Heart right ventricle (tissue), 16 donors: ENCODE data around the gene PLSCR3. TPM values are rescaled to one million over a fixed set of nuclear protein-coding genes. Genes with fewer than 3 reads are reported as not detected.

Source experiments
- ATAC-seq, 8 donors: fragments of 200-7000 bp; cut with Tn5 transposase; one replicate each; pipeline ENCODE4 v1.9.1; 2020; ENCODE audit warnings: mild to moderate bottlenecking in 8 of 8, moderate library complexity in 8 of 8, moderate number of reproducible peaks in 1 of 8
- DNase-seq, 2 donors: peaks; one replicate each; pipeline ENCODE4 v3.0.0-alpha.2; 2020
- H3K27ac ChIP-seq, 10 donors: fragments of 200-600 bp; sonication (generic) in 2 of 10; one replicate each; pipeline versions ENCODE4 v1.5.0 to v1.8.0; 2020 to 2022; ENCODE audit warnings: mild to moderate bottlenecking in 3 of 10
- H3K27me3 ChIP-seq, 7 donors: fragments of 200-600 bp; one replicate each; pipeline ENCODE4 v1.8.0; 2021 to 2022; ENCODE audit warnings: mild to moderate bottlenecking in 2 of 7
- H3K36me3 ChIP-seq, 9 donors: fragments of 200-600 bp; sonication (generic) in 1 of 9; one replicate each; pipeline versions ENCODE4 v1.5.0 to v1.8.0; 2020 to 2022; ENCODE audit warnings: mild to moderate bottlenecking in 2 of 9
- H3K4me1 ChIP-seq, 9 donors: fragments of 200-600 bp; sonication (generic) in 1 of 9; one replicate each; pipeline versions ENCODE4 v1.5.0 to v1.8.0; 2020 to 2022; ENCODE audit warnings: mild to moderate bottlenecking in 4 of 9
- H3K4me3 ChIP-seq, 10 donors: fragments of 200-600 bp; sonication (generic) in 2 of 10; one replicate each; pipeline versions ENCODE4 v1.5.0 to v1.8.0; 2020 to 2022; ENCODE audit warnings: mild to moderate bottlenecking in 7 of 10, moderate library complexity in 2 of 10
- H3K9me3 ChIP-seq, 11 donors: fragments of 200-600 bp in 10 of 11; sonication (generic) in 2 of 11; one replicate each; pipeline versions ENCODE4 v1.5.0 to v1.8.0; 2013 to 2022; ENCODE audit warnings: mild to moderate bottlenecking in 2 of 11, control low read depth in 1 of 11, moderate library complexity in 1 of 11
- WGBS, 2 donors: extraction: QIAGEN DNeasy Blood & Tissue Kit; methylation state at CpG; one replicate each; pipeline ENCODE4 v1.1.7; 2013; ENCODE audit warnings: inconsistent platforms in 1 of 2; 5-methylcytosine and 5-hydroxymethylcytosine counted together
- intact Hi-C, 10 donors: fragments of 100-400 bp; cut with DNase I; formaldehyde crosslinking; loops; one replicate each; pipeline versions ENCODE4 v1.11.1 to v1.14.2; 2022
- long read RNA-seq, 3 donors: library from polyadenylated mRNA; unstranded; transcript quantifications; one replicate each; pipeline ENCODE4 v2.0.0, GENCODE V29; 2020 to 2021
- polyA plus RNA-seq, 2 donors: library from polyadenylated mRNA; stranded (reverse); fragments of 200-250 nt; gene quantifications; one replicate each; pipeline ENCODE4 v1.2.3, GENCODE V29; 2013
- total RNA-seq, 10 donors: library from RNA; stranded (reverse); fragmentation: NEBNext Ultra II Directional in 3 of 10; extraction: Animal tissue kit (Norgen Biotek cat#: 25700) in 3 of 10; gene quantifications; one replicate each; pipeline versions ENCODE4 v1.2.1 to v1.2.4, GENCODE V29; 2021 to 2023
- TF ChIP-seq, protein P1 (sequence below), 9 donors: fragments of 200-600 bp; sonication (generic) in 2 of 9; IDR thresholded peaks; one replicate each; pipeline versions ENCODE4 v1.5.0 to v1.8.0; 2021 to 2022; ENCODE audit warnings: antibody characterized with exemption in 9 of 9, mild to moderate bottlenecking in 5 of 9, moderate library complexity in 1 of 9
- donor health status: Arrhythmogenic right ventricular cardiomyopathy.
- donor health status: ischemic (EF 13 %, LVEDD 7.1; RV severe dilation, severe dysfunction).
- donor health status: healthy with polysubstance abuse.
- donor health status: DM: no; HTN: yes; CAD: no.
- donor health status: DM: no; HTN: no; CAD: no.
- donor health status: ischemic (EF 25% LVEDD 6.9; RV normal size, moderate dysfunction).
- donor health status: ischemic (EF 25% LVEDD 5.7; RV mildly dilated, moderate dysfunction).
- donor health status: healthy.
- donor health status: DM: yes; HTN: yes; CAD: no.
- donor health status: Ischemic cardiomyopathy.
- donor health status: ischemic (EF 35%, LVEDD 5.7; RV mildly dilated, moderate dysfunction).
- donor health status: nonischemic (EF 11% LVEDD 7.7; RV severe dilation, severe dysfunction).
- donor health status: DM: yes; HTN: yes; CAD: no.
- donor health status: PGD.
- donor health status: ischemic (EF 29% LVEDD 5.4; RV normal size, mild dysfunction).
- donor health status: nonischemic (EF 23%, LVEDD 6.1; RV moderate dilation, normal function).

PLSCR3 gene
- total RNA-seq (10 to 100 TPM; 14.4 to 28.7 (median 17.1) TPM), polyA plus RNA-seq (10 to 100 TPM; 23.3 to 32.9 TPM)
- long read RNA-seq, donor 1, transcript PLSCR3-202 (8 exons, 2,067 nt): major isoform, 9 of 23 reads
- long read RNA-seq, donor 1, partial matches to known transcripts: 1 of 23 reads
- long read RNA-seq, donor 1, other reads (novel, unspliced or antisense): 6 of 23 reads
- long read RNA-seq, donor 2, transcript PLSCR3-212 (7 exons, 1,965 nt): major isoform, 5 of 23 reads
- long read RNA-seq, donor 2, partial matches to known transcripts: 1 of 23 reads
- long read RNA-seq, donor 2, other reads (novel, unspliced or antisense): 7 of 23 reads
- long read RNA-seq, donor 3, transcript PLSCR3-202 (8 exons, 2,067 nt): major isoform, 12 of 37 reads
- long read RNA-seq, donor 3, transcript PLSCR3-209 (8 exons, 2,032 nt): minor isoform, 6 of 37 reads
- long read RNA-seq, donor 3, transcript PLSCR3-212 (7 exons, 1,965 nt): minor isoform, 9 of 37 reads
- long read RNA-seq, donor 3, partial matches to known transcripts: 7 of 37 reads
- long read RNA-seq, donor 3, other reads (novel, unspliced or antisense): 1 of 37 reads

DNA sequence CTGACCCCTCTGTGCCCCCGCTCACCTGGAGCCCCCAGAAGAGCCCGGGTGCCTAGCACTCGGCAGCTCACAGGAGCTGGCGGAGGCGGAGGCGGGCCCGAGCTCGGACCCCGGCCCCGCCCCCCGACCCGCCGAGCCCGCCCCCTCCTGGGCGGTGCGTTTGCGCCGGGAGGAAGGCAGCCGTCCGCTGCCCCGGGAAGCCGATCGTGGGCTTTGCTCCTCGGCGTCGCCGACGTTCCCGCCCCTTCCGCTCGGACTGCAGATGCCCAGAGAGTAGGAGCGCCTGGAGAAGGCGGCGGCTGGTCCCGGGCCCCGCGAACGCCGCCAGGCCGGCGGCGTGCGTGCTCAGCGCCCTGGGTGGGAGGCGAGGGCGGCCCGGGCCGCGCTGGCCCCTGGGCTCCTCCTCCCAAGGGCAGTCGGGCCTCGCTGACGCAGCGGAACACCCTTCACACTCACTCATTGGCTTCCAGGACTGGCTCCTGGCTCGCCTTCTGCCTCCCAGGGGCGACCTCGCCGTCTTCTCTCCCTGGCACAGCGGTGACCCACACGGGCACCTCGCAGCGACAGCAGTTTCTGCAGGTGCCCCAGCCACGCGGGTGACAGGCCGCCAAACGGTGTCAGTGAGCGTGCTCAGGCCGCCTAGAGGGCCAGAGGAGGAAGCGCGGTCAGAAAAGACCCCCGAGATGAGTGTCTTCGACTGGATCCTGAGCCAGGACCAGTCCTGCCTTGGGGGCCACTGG is at the start of gene PLSCR3:
Gene PLSCR3 (minus strand): TSS at position 74 of the 740 bp plus-strand sequence. CDS start 415 bp downstream, outside the sequence.
- H3K36me3 ChIP-seq: peaks cover 0 to 32% (median 4%) of the 10 kb centered on the region in 9 donors

DNA sequence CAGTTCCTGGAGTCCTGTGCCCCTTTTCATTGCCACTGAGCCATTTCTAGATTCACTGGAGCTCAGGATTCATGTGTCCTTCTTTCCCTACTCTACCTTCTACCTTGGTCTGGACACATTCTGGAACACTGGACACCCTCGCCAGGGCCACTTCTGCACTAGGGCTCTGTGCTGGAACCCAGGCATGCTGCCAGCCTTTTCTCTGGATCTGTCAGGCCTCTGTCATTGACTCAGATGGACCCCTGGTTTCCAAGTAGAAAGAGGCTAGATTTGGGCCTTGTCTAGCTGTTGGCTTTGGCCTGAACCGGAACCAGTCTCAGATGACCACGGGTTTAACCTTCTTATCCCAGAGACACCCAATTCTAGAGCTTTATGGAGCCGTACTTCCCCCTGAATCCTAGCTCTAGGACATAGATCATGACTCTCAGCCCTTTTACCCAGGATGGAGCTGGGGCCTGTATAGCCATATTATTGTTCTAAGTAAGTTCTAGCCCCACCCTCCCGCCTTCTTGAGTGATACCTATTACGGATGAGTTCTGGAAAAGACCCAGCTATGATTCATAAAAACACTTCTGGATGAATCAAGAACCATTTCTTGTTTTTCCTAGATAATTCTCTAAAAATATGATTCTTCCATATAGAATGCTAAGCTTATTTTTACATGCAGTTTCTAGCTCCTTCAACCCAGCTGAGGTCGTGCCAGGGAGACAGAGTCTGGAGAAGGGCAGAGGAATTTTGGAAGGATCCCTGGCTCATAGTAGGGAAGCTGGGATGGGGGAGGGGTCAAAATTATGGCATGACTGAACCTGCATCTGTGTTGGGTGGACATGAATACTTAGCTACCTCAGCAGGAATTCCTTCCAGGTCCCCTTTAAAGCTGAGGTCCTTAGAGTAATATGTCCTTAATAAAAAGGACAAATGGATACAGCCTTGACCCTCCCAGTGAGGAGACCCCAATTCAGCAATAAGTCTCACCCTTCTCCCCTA is 49.5 kb upstream of the PLSCR3 start:
- peaks cover 0 to 78% (median 12%) of the 10 kb centered on the region in 7 donors for H3K27me3 ChIP-seq
- 81 to 86% methylated on average over 7 of the region's 7 CpGs for WGBS, 2 donors
- no peaks in the 10 kb centered on the region for H3K9me3 ChIP-seq
- no peak overlapping the region for H3K4me3 ChIP-seq
- TF ChIP-seq, protein P1, sequence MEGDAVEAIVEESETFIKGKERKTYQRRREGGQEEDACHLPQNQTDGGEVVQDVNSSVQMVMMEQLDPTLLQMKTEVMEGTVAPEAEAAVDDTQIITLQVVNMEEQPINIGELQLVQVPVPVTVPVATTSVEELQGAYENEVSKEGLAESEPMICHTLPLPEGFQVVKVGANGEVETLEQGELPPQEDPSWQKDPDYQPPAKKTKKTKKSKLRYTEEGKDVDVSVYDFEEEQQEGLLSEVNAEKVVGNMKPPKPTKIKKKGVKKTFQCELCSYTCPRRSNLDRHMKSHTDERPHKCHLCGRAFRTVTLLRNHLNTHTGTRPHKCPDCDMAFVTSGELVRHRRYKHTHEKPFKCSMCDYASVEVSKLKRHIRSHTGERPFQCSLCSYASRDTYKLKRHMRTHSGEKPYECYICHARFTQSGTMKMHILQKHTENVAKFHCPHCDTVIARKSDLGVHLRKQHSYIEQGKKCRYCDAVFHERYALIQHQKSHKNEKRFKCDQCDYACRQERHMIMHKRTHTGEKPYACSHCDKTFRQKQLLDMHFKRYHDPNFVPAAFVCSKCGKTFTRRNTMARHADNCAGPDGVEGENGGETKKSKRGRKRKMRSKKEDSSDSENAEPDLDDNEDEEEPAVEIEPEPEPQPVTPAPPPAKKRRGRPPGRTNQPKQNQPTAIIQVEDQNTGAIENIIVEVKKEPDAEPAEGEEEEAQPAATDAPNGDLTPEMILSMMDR (IDR thresholded peaks at IDR 0.05): no peak
- ATAC-seq (no peak), DNase-seq (no peak)
- intact Hi-C loops: loop anchor here in 3 of 10 donors (5.0 kb wide), 1 partner anchor 34 kb away; the partner anchor contains the start of gene ZBTB4 (in 3 of the 3)
- H3K27ac ChIP-seq: no peak overlapping the region
- peaks cover 13 to 50% (median 39%) of the 10 kb centered on the region in 9 donors for H3K4me1 ChIP-seq
- H3K36me3 ChIP-seq: no peaks in the 10 kb centered on the region

More for the DNA sequence above, at the start of gene PLSCR3:
- ATAC-seq (peak; percentile 92 to 96 (median 95)), DNase-seq (peak; percentile 89 to 91)
- peak within 1 kb of the TSS; percentile 88 to 98 (median 95) for H3K27ac ChIP-seq
- intact Hi-C loops: loop anchor here in 6 of 10 donors (1.0 to 5.0 kb wide), 5 partner anchors 10 to 44 kb away; partner anchors contain the start of genes KCTD11 (in 2 of the 6), TMEM95 (in 2 of the 6) and TMEM256 (in 1 of the 6)
- no peaks in the 10 kb centered on the region for H3K27me3 ChIP-seq
- WGBS, 2 donors: 1% methylated on average over 65 to 71 of the region's 71 CpGs
- peaks cover 0 to 34% (median 22%) of the 10 kb centered on the region in 9 donors for H3K4me1 ChIP-seq
- H3K9me3 ChIP-seq: no peaks in the 10 kb centered on the region
- peak within 1 kb of the TSS; percentile 59 to 98 (median 90) for H3K4me3 ChIP-seq
- TF ChIP-seq, protein P1 (IDR thresholded peaks at IDR 0.05): peak in 7 of 9 donors; percentile 18 to 39 (median 29)

DNA sequence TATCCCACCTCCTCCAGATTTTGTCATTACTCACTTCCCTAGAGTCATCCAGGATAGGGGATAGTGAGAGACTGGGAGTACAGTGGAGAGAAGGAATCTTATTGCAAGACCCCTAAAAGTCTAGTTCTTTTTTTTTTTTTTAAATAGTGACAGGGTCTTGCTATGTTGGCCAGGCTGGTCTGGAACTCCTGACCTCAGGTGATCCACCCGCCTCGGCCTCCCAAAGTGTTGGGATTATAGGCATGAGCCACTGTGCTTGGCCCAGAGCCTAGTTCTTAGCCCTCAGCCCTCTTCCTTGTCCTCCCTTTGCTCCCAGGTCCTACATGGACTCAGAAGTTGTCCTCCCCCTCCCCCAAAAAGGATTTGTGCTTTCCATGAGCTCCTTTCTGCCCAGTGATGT is 47.8 kb upstream of the PLSCR3 start:
- Histone ChIP-seq H3K4me1 (peaks cover 19 to 67% (median 55%) of the 10 kb centered on the region in 9 donors), H3K27ac (no peak overlapping the region), H3K36me3 (no peaks in the 10 kb centered on the region), H3K4me3 (no peak overlapping the region), H3K9me3 (no peaks in the 10 kb centered on the region), H3K27me3 (peaks cover 0 to 70% (median 12%) of the 10 kb centered on the region in 7 donors)
- intact Hi-C loops: loop anchor here in 3 of 10 donors (5.0 kb wide), 1 partner anchor 35 kb away; the partner anchor contains the start of gene ZBTB4 (in 3 of the 3)
- 98 to 100% methylated on average over 2 of the region's 2 CpGs for WGBS, 2 donors
- DNase-seq (no peak), ATAC-seq (no peak)
- TF ChIP-seq, protein P1 (IDR thresholded peaks at IDR 0.05): no peak
